Hepatocyte (in vitro differentiated cells): ENCODE data around the gene LGI4. TPM values are rescaled to one million over a fixed set of nuclear protein-coding genes. Genes with fewer than 3 reads are reported as not detected.

ENCODE experiments used
- DNase-seq: peaks from one replicate; pipeline ENCODE4 v3.0.0-alpha.2; 2016; ENCODE audit warnings: low spot score
- H2AFZ ChIP-seq: fragments of 200-600 bp; sonication (generic); 2 replicates; pipeline ENCODE4 v1.6.0; 2016; ENCODE audit warnings: antibody characterized with exemption, mild to moderate bottlenecking
- H3K27ac ChIP-seq: fragments of 200-600 bp; sonication (generic); 2 replicates; pipeline ENCODE4 v1.5.1; 2016; ENCODE audit warnings: mild to moderate bottlenecking
- H3K27me3 ChIP-seq: fragments of 200-600 bp; sonication (generic); 2 replicates; pipeline ENCODE4 v1.6.1; 2016
- H3K36me3 ChIP-seq: fragments of 200-600 bp; sonication (generic); replicated peaks from 2 replicates; pipeline ENCODE4 v1.5.1; 2016; ENCODE audit warnings: low read depth; ENCODE audit not compliant: insufficient read depth
- H3K4me1 ChIP-seq: fragments of 200-600 bp; sonication (generic); 2 replicates; pipeline ENCODE4 v1.5.1; 2016; ENCODE audit warnings: mild to moderate bottlenecking, moderate library complexity; ENCODE audit not compliant: insufficient read depth
- H3K4me2 ChIP-seq: fragments of 200-600 bp; sonication (generic); 2 replicates; pipeline ENCODE4 v1.6.0; 2016
- H3K4me3 ChIP-seq: fragments of 200-600 bp; sonication (generic); 2 replicates; pipeline ENCODE4 v1.5.1; 2016; ENCODE audit warnings: mild to moderate bottlenecking
- H3K79me2 ChIP-seq: fragments of 200-600 bp; sonication (generic); 2 replicates; pipeline ENCODE4 v1.6.0; 2017; ENCODE audit warnings: mild to moderate bottlenecking
- H3K9me2 ChIP-seq: fragments of 200-600 bp; sonication (generic); replicated peaks from 2 replicates; pipeline ENCODE4 v1.6.0; 2017; ENCODE audit warnings: mild to moderate bottlenecking; ENCODE audit not compliant: insufficient read depth
- H3K9me3 ChIP-seq: fragments of 200-600 bp; sonication (generic); 2 replicates; pipeline ENCODE4 v1.5.1; 2016; ENCODE audit warnings: low read depth, mild to moderate bottlenecking
- H4K20me1 ChIP-seq: fragments of 200-600 bp; sonication (generic); 2 replicates; pipeline ENCODE4 v1.6.0; 2016; ENCODE audit warnings: mild to moderate bottlenecking; ENCODE audit not compliant: insufficient read depth, poor library complexity, severe bottlenecking
- CTCF ChIP-seq: fragments of 200-600 bp; sonication (generic); IDR thresholded peaks from 2 replicates; pipeline ENCODE4 v1.5.1; 2016; ENCODE audit warnings: antibody characterized with exemption, mild to moderate bottlenecking; ENCODE audit not compliant: poor library complexity
- EZH2 ChIP-seq: fragments of 200-600 bp; sonication (generic); IDR thresholded peaks from 2 replicates; pipeline ENCODE4 v1.6.1; 2016; ENCODE audit warnings: antibody characterized with exemption, mild to moderate bottlenecking, borderline replicate concordance
- EZH2phosphoT487 ChIP-seq: fragments of 200-600 bp; sonication (generic); IDR thresholded peaks from one replicate; pipeline ENCODE4 v1.6.1; 2018; ENCODE audit warnings: antibody characterized with exemption, mild to moderate bottlenecking, low read depth, moderate library complexity; ENCODE audit not compliant: unreplicated experiment, severe bottlenecking
- WGBS: methylation state at CpG from one replicate; pipeline ENCODE4 v1.1.6; 2016; ENCODE audit warnings: low lambda C conversion rate; ENCODE audit errors: missing lambda C conversion rate; 5-methylcytosine and 5-hydroxymethylcytosine counted together
- polyA plus RNA-seq: library from polyadenylated mRNA; unstranded; fragments of >200 nt; fragmentation: Nextera tagmentation; extraction: Ambion mirVana; gene quantifications from 2 replicates; pipeline ENCODE4 v1.2.1, GENCODE V29; 2016
- total RNA-seq: library from RNA; depleted of rRNA; stranded (reverse); fragments of >200 nt; gene quantifications from 2 replicates; pipeline ENCODE4 v1.2.3, GENCODE V29; 2014

LGI4 gene
- total and polyA plus RNA-seq, 2 experiments from 2014 or later: 5.2 to 6.3 TPM

GRCh38 chr19:35125749-35126623, 8.9 kb downstream of the LGI4 start:
- WGBS: 96% methylated on average over 32 of the region's 35 CpGs

GRCh38 chr19:35125270-35125717, 9.6 kb downstream of the LGI4 start:
- H4K20me1 ChIP-seq: no peaks in the 10 kb centered on the region
- H3K4me2 ChIP-seq: no peak overlapping the region
- no peak overlapping the region for H2AFZ ChIP-seq
- H3K27ac ChIP-seq: peak overlapping the region; percentile 20
- 91% methylated on average over 15 of the region's 19 CpGs for WGBS
- no peaks in the 10 kb centered on the region for H3K36me3 ChIP-seq
- no peak for TF ChIP-seq EZH2
- no peak for TF ChIP-seq CTCF
- no peak for TF ChIP-seq EZH2phosphoT487
- peaks cover 31% of the 10 kb centered on the region for H3K4me1 ChIP-seq
- H3K9me3 ChIP-seq: no peaks in the 10 kb centered on the region
- no peaks in the 10 kb centered on the region for H3K9me2 ChIP-seq
- no peak for DNase-seq
- H3K79me2 ChIP-seq: no peaks in the 10 kb centered on the region
- H3K27me3 ChIP-seq: no peaks in the 10 kb centered on the region
- H3K4me3 ChIP-seq: no peak overlapping the region

More at GRCh38 chr19:35125749-35126623, 8.9 kb downstream of the LGI4 start:
- Histone ChIP-seq H4K20me1 (no peaks in the 10 kb centered on the region), H3K4me3 (no peak overlapping the region), H3K9me2 (no peaks in the 10 kb centered on the region), H3K27ac (peak overlapping the region; percentile 20), H3K9me3 (no peaks in the 10 kb centered on the region), H3K4me1 (peaks cover 37% of the 10 kb centered on the region), H3K27me3 (no peaks in the 10 kb centered on the region), H2AFZ (no peak overlapping the region), H3K36me3 (no peaks in the 10 kb centered on the region), H3K79me2 (no peaks in the 10 kb centered on the region), H3K4me2 (no peak overlapping the region)
- TF ChIP-seq EZH2 (no peak), EZH2phosphoT487 (no peak), CTCF (no peak)
- DNase-seq: no peak

- no peaks in the 10 kb centered on the region for H3K36me3 ChIP-seq
- DNase-seq: peak; percentile 88
- peak overlapping the region; percentile 71 for H3K4me2 ChIP-seq
- no peaks in the 10 kb centered on the region for H3K79me2 ChIP-seq
- 71% methylated on average over 42 of the region's 42 CpGs for WGBS
- H4K20me1 ChIP-seq: no peaks in the 10 kb centered on the region
- H3K4me1 ChIP-seq: peaks cover 25% of the 10 kb centered on the region
- no peak overlapping the region for H3K4me3 ChIP-seq
- no peaks in the 10 kb centered on the region for H3K9me2 ChIP-seq
- no peaks in the 10 kb centered on the region for H3K27me3 ChIP-seq
- TF ChIP-seq EZH2phosphoT487 (no peak), CTCF (no peak), EZH2 (no peak)
- H2AFZ ChIP-seq: no peak overlapping the region
- peak overlapping the region; percentile 55 for H3K27ac ChIP-seq
- no peaks in the 10 kb centered on the region for H3K9me3 ChIP-seq
Measured at GRCh38 chr19:35124098-35125060, 10.5 kb downstream of the LGI4 start.
